SK-N-SH (cell line): Measurements from ENCODE around the gene TTC28. TPM values are rescaled to one million over a fixed set of nuclear protein-coding genes. Genes with fewer than 3 reads are reported as not detected.

ENCODE experiments used
- CTCF ChIA-PET: fragments of 300-600, 350-600 bp; formaldehyde crosslinking; extraction: SDS; loops from one replicate; lab custom pipeline; 2021; lab: Yijun Ruan, JAX
- POLR2A ChIA-PET: fragments of 350-600 bp; sonication (Branson Sonifier 250); formaldehyde crosslinking; extraction: SDS; loops from one replicate; lab custom pipeline; 2020; ENCODE audit warnings: antibody characterized with exemption, inconsistent platforms; lab: Yijun Ruan, JAX
- DNase-seq: peaks from one replicate; pipeline ENCODE4 v3.0.0; 2012
- H2AFZ ChIP-seq: fragments of 200-600 bp; sonication (generic); 2 replicates; pipeline ENCODE4 v1.8.1; 2016; ENCODE audit warnings: antibody characterized with exemption, mild to moderate bottlenecking, low read depth
- H3F3A ChIP-seq: fragments of 200-600 bp; sonication (generic); replicated peaks from 2 replicates; pipeline ENCODE3; 2016; ENCODE audit warnings: antibody characterized with exemption, mild to moderate bottlenecking; ENCODE audit not compliant: insufficient read depth
- H3K27ac ChIP-seq, 2 experiments: fragments of 200-500 bp in 1 of 2; fragments of 200-600 bp in 1 of 2; sonication (Bioruptor generic) in 1 of 2; sonication (generic), shearing (Covaris generic) in 1 of 2; 2 replicates each; pipeline versions ENCODE4 v1.5.1 to v1.6.1; 2014 to 2016; ENCODE audit warnings: low read depth in 2 of 2, inconsistent platforms in 1 of 2, low read length in 1 of 2, mild to moderate bottlenecking in 1 of 2, mixed read lengths in 1 of 2
- H3K27me3 ChIP-seq: fragments of 200-600 bp; sonication (generic), shearing (Covaris generic); 2 replicates; pipeline ENCODE4 v1.6.1; 2016; ENCODE audit warnings: mixed run types; ENCODE audit not compliant: insufficient read depth
- H3K36me3 ChIP-seq, 2 experiments: fragments of 200-500 bp in 1 of 2; fragments of 200-600 bp in 1 of 2; sonication (Bioruptor generic) in 1 of 2; sonication (generic) in 1 of 2; replicated peaks in 1 of 2; 2 replicates each; pipeline versions ENCODE3 to v1.5.1; 2014 to 2016; ENCODE audit warnings: low read length in 1 of 2, mild to moderate bottlenecking in 1 of 2; ENCODE audit not compliant: insufficient read depth in 2 of 2, control insufficient read depth in 1 of 2
- H3K4me1 ChIP-seq, 2 experiments: fragments of 200-500 bp in 1 of 2; fragments of 200-600 bp in 1 of 2; sonication (Bioruptor generic) in 1 of 2; sonication (generic), shearing (Covaris generic) in 1 of 2; 2 replicates each; pipeline versions ENCODE4 v1.5.1 to v1.6.1; 2014 to 2016; ENCODE audit warnings: low read depth in 1 of 2, low read length in 1 of 2, mixed run types in 1 of 2; ENCODE audit not compliant: insufficient read depth in 2 of 2, control insufficient read depth in 1 of 2
- H3K4me2 ChIP-seq: fragments of 200-600 bp; sonication (generic), shearing (Covaris generic); 2 replicates; pipeline ENCODE4 v1.6.1; 2017; ENCODE audit warnings: mixed run types
- H3K4me3 ChIP-seq, 2 experiments: fragments of 200-500 bp in 1 of 2; fragments of 200-600 bp in 1 of 2; sonication (Bioruptor generic) in 1 of 2; sonication (generic), shearing (Covaris generic) in 1 of 2; 2 replicates each; pipeline versions ENCODE4 v1.5.1 to v1.8.1; 2014 to 2016; ENCODE audit warnings: low read depth in 2 of 2, inconsistent platforms in 1 of 2, low read length in 1 of 2, mild to moderate bottlenecking in 1 of 2, mixed read lengths in 1 of 2, moderate library complexity in 1 of 2
- H3K79me2 ChIP-seq: fragments of 200-600 bp; sonication (generic); 2 replicates; pipeline ENCODE4 v1.8.1; 2017; ENCODE audit warnings: mild to moderate bottlenecking; ENCODE audit not compliant: insufficient read depth
- H3K9ac ChIP-seq: fragments of 200-600 bp; sonication (generic); 2 replicates; pipeline ENCODE4 v1.6.1; 2017; ENCODE audit warnings: mixed run types
- H3K9me2 ChIP-seq: fragments of 200-600 bp; sonication (generic); 2 replicates; pipeline ENCODE4 v1.6.1; 2017; ENCODE audit warnings: mixed run types
- H3K9me3 ChIP-seq: fragments of 200-600 bp; sonication (generic); 2 replicates; pipeline ENCODE4 v1.6.1; 2017; ENCODE audit warnings: mixed run types, mild to moderate bottlenecking, moderate library complexity
- H4K20me1 ChIP-seq: fragments of 200-600 bp; sonication (generic); 2 replicates; pipeline ENCODE4 v1.6.1; 2017; ENCODE audit warnings: mild to moderate bottlenecking, mixed run types; ENCODE audit not compliant: insufficient read depth
- FOXM1 ChIP-seq: IDR thresholded peaks from 2 replicates; pipeline ENCODE4 v1.4.0; 2012; ENCODE audit warnings: low read depth, mild to moderate bottlenecking
- JUND ChIP-seq: IDR thresholded peaks from 2 replicates; pipeline ENCODE4 v1.4.0; 2012
- PBX3 ChIP-seq: IDR thresholded peaks from 2 replicates; pipeline ENCODE4; 2012
- POLR2AphosphoS5 ChIP-seq: IDR thresholded peaks from 2 replicates; pipeline ENCODE4 v1.6.1; 2012; ENCODE audit warnings: low read depth, low read length
- RAD21 ChIP-seq: IDR thresholded peaks from 2 replicates; pipeline ENCODE4 v1.6.1; 2012; ENCODE audit warnings: mild to moderate bottlenecking, low read length
- RCOR1 ChIP-seq: fragments of 150-350 bp; IDR thresholded peaks from 2 replicates; pipeline ENCODE4 v1.6.1; 2017; ENCODE audit warnings: antibody characterized with exemption, low read length
- RFX5 ChIP-seq: IDR thresholded peaks from 2 replicates; pipeline ENCODE4 v1.6.1; 2012; ENCODE audit warnings: mild to moderate bottlenecking, improper control_type of control experiment, low read length
- SIN3A ChIP-seq: IDR thresholded peaks from 2 replicates; pipeline ENCODE4 v1.6.1; 2012; ENCODE audit warnings: low read depth, mild to moderate bottlenecking, low read length, moderate library complexity, borderline replicate concordance
- TAF1 ChIP-seq: IDR thresholded peaks from 2 replicates; pipeline ENCODE4 v1.6.1; 2012; ENCODE audit warnings: low read depth, mild to moderate bottlenecking, low read length, moderate library complexity, borderline replicate concordance
- TCF12 ChIP-seq: IDR thresholded peaks from 2 replicates; pipeline ENCODE4 v1.4.0; 2012
- WGBS: methylation state at CpG from one replicate; pipeline ENCODE4 v1.1.6; 2017; ENCODE audit warnings: low lambda C conversion rate; 5-methylcytosine and 5-hydroxymethylcytosine counted together
- polyA plus RNA-seq, 3 experiments: library from polyadenylated mRNA; depleted of rRNA; stranded (reverse); fragments of >200 nt; gene quantifications; 2 replicates each; pipeline ENCODE4 v1.2.3, GENCODE V29; 2012
- TF ChIP-seq, protein P1 (sequence below): IDR thresholded peaks from 2 replicates; pipeline ENCODE4 v1.4.0; 2012; ENCODE audit warnings: low read depth, borderline replicate concordance
- TF ChIP-seq, protein P2 (sequence below): IDR thresholded peaks from 2 replicates; pipeline ENCODE4 v1.6.1; 2012; ENCODE audit warnings: mild to moderate bottlenecking, low read depth, low read length, moderate library complexity
- TF ChIP-seq, protein P3 (sequence below): IDR thresholded peaks from 2 replicates; pipeline ENCODE4 v1.4.0; 2012; ENCODE audit warnings: low read depth, borderline replicate concordance

TTC28 gene
- polyA plus RNA-seq, 1 of the 3 experiments (the other 2 are of a cell fraction) = 5.9 TPM

DNA sequence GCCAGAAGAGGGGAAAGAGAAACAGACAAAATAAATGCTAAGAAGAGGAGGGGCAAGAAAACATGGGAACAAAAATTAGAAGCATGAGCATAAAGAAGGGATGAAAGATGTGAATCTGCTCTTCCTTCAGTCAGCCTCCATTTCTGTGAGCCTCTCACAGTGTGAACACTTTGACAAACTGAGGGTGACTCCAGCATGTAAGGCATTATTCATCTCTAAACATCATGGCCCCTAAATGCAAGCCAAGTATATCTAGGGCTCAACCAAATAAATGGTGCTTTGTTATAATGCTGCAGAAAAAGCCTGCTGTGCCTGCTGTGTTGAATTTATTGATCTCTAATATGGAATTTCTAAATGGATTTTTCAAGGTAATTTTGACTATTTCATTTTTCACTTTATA is 281.3 kb downstream of the TTC28 start:
- H3K4me1 ChIP-seq = peaks cover 21 to 32% of the 10 kb centered on the region in 2 experiments; a peak in 3 of 4 replicates
- 0 out of 2 replicates have a peak, but pooled peaks cover 5% of the 10 kb centered on the region for H3K79me2 ChIP-seq
- TF ChIP-seq SIN3A = no peak
- no peak for TF ChIP-seq RCOR1
- TF ChIP-seq, protein P1, sequence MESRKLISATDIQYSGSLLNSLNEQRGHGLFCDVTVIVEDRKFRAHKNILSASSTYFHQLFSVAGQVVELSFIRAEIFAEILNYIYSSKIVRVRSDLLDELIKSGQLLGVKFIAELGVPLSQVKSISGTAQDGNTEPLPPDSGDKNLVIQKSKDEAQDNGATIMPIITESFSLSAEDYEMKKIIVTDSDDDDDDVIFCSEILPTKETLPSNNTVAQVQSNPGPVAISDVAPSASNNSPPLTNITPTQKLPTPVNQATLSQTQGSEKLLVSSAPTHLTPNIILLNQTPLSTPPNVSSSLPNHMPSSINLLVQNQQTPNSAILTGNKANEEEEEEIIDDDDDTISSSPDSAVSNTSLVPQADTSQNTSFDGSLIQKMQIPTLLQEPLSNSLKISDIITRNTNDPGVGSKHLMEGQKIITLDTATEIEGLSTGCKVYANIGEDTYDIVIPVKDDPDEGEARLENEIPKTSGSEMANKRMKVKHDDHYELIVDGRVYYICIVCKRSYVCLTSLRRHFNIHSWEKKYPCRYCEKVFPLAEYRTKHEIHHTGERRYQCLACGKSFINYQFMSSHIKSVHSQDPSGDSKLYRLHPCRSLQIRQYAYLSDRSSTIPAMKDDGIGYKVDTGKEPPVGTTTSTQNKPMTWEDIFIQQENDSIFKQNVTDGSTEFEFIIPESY = no peak
- TF ChIP-seq, protein P2, sequence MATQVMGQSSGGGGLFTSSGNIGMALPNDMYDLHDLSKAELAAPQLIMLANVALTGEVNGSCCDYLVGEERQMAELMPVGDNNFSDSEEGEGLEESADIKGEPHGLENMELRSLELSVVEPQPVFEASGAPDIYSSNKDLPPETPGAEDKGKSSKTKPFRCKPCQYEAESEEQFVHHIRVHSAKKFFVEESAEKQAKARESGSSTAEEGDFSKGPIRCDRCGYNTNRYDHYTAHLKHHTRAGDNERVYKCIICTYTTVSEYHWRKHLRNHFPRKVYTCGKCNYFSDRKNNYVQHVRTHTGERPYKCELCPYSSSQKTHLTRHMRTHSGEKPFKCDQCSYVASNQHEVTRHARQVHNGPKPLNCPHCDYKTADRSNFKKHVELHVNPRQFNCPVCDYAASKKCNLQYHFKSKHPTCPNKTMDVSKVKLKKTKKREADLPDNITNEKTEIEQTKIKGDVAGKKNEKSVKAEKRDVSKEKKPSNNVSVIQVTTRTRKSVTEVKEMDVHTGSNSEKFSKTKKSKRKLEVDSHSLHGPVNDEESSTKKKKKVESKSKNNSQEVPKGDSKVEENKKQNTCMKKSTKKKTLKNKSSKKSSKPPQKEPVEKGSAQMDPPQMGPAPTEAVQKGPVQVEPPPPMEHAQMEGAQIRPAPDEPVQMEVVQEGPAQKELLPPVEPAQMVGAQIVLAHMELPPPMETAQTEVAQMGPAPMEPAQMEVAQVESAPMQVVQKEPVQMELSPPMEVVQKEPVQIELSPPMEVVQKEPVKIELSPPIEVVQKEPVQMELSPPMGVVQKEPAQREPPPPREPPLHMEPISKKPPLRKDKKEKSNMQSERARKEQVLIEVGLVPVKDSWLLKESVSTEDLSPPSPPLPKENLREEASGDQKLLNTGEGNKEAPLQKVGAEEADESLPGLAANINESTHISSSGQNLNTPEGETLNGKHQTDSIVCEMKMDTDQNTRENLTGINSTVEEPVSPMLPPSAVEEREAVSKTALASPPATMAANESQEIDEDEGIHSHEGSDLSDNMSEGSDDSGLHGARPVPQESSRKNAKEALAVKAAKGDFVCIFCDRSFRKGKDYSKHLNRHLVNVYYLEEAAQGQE = no peak
- TF ChIP-seq JUND = no peak
- no peak for TF ChIP-seq RFX5
- no peak for TF ChIP-seq RAD21
- TF ChIP-seq, all 33 proteins: peak for 0
- no peak for DNase-seq
- peaks cover 17% of the 10 kb centered on the region for H3F3A ChIP-seq
- H3K4me3 ChIP-seq = no peak overlapping the region
- H4K20me1 ChIP-seq = no peaks in the 10 kb centered on the region
- H3K4me2 ChIP-seq = no peak overlapping the region
- ChIA-PET CTCF (no interaction called here), POLR2A (no interaction called here)
- H3K27ac ChIP-seq = no peak overlapping the region
- H3K9me3 ChIP-seq = no peaks in the 10 kb centered on the region
- no peak overlapping the region for H2AFZ ChIP-seq
- H3K36me3 ChIP-seq = peaks cover 0 to 2% of the 10 kb centered on the region in 2 experiments
- H3K9ac ChIP-seq = no peak overlapping the region
- no peaks in the 10 kb centered on the region for H3K27me3 ChIP-seq
- no peaks in the 10 kb centered on the region for H3K9me2 ChIP-seq

- H3K9me2 ChIP-seq = no peaks in the 10 kb centered on the region
- peak overlapping the region in 1 of 2 experiments; percentile 11; a peak in 2 of 4 replicates for H3K27ac ChIP-seq
- H3K4me3 ChIP-seq = no peak overlapping the region
- no peaks in the 10 kb centered on the region for H3K27me3 ChIP-seq
- ChIA-PET POLR2A (no interaction called here), CTCF (interaction anchor here (1.3 to 1.7 kb wide), 2 partner anchors 45 to 145 kb away, joined by 5 to 6 read pairs; no protein-coding TSS in a partner anchor)
- peaks cover 0 to 2% of the 10 kb centered on the region in 2 experiments for H3K36me3 ChIP-seq
- H3K4me1 ChIP-seq = peaks cover 21 to 32% of the 10 kb centered on the region in 2 experiments; a peak in 3 of 4 replicates
- no peaks in the 10 kb centered on the region for H4K20me1 ChIP-seq
- no peaks in the 10 kb centered on the region for H3K9me3 ChIP-seq
- no peak for TF ChIP-seq FOXM1
- no peak for TF ChIP-seq TAF1
- TF ChIP-seq TCF12 = peak; percentile 23; the same call in 1 of the 2 replicates
- TF ChIP-seq, protein P3, sequence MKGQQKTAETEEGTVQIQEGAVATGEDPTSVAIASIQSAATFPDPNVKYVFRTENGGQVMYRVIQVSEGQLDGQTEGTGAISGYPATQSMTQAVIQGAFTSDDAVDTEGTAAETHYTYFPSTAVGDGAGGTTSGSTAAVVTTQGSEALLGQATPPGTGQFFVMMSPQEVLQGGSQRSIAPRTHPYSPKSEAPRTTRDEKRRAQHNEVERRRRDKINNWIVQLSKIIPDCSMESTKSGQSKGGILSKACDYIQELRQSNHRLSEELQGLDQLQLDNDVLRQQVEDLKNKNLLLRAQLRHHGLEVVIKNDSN = no peak
- no peak for TF ChIP-seq RFX5
- TF ChIP-seq PBX3 = peak; percentile 53
- no peak for TF ChIP-seq POLR2AphosphoS5
- H2AFZ ChIP-seq = no peak overlapping the region
- peaks cover 17% of the 10 kb centered on the region for H3F3A ChIP-seq
- H3K9ac ChIP-seq = no peak overlapping the region
- no peak overlapping the region for H3K4me2 ChIP-seq
- 0 out of 2 replicates have a peak, but pooled peaks cover 5% of the 10 kb centered on the region for H3K79me2 ChIP-seq
- WGBS = 63% methylated on average over 4 of the region's 4 CpGs
- peak; percentile 31 for DNase-seq
These were observed 282.3 kb downstream of the TTC28 start for GRCh38 chr22:28397306-28397705.
